ENCODE data around the gene TAF10. TPM values are rescaled to one million over a fixed set of nuclear protein-coding genes. Genes with fewer than 3 reads are reported as not detected.

Gene TAF10
- total RNA-seq, 4 donors from 2014 or later = 55.9 to 90.8 (median 74.5) TPM

- no peak overlapping the region for H3K4me3 ChIP-seq
- peaks cover 0 to 22% (median 0%) of the 10 kb centered on the region in 3 donors for H3K36me3 ChIP-seq
- TF ChIP-seq POLR2A (IDR thresholded peaks at IDR 0.05) = no peak
- TF ChIP-seq CTCF (IDR thresholded peaks at IDR 0.05) = no peak
- H3K27ac ChIP-seq = no peak overlapping the region
- no peaks in the 10 kb centered on the region for H3K27me3 ChIP-seq
- DNase-seq = no peak
- peaks cover 0 to 30% (median 7%) of the 10 kb centered on the region in 4 donors for H3K4me1 ChIP-seq
- no peaks in the 10 kb centered on the region for H3K9me3 ChIP-seq
These were observed 4.7 kb upstream of the TAF10 start for GRCh38 chr11:6616596-6617250.

- DNase-seq = no peak
- H3K27ac ChIP-seq = no peak overlapping the region
- no peak for TF ChIP-seq CTCF (IDR thresholded peaks at IDR 0.05)
- TF ChIP-seq POLR2A (IDR thresholded peaks at IDR 0.05) = no peak
These were observed 4.0 kb upstream of the TAF10 start for GRCh38 chr11:6615882-6616585.

GRCh38 chr11:6615046-6615445 lies 3.0 kb upstream of the TAF10 start:
- H3K27me3 ChIP-seq = no peaks in the 10 kb centered on the region
- H3K9me3 ChIP-seq = no peaks in the 10 kb centered on the region
- peak overlapping the region in 1 of 4 donors; percentile 7 for H3K27ac ChIP-seq
- H3K4me3 ChIP-seq = no peak overlapping the region
- peak in 1 of 3 donors; percentile 39 for DNase-seq
- H3K36me3 ChIP-seq = peaks cover 0 to 31% (median 0%) of the 10 kb centered on the region in 3 donors
- H3K4me1 ChIP-seq = peaks cover 0 to 42% (median 7%) of the 10 kb centered on the region in 4 donors
- TF ChIP-seq CTCF (IDR thresholded peaks at IDR 0.05) = no peak
- TF ChIP-seq POLR2A (IDR thresholded peaks at IDR 0.05) = no peak

More at GRCh38 chr11:6615882-6616585, 4.0 kb upstream of the TAF10 start:
- Histone ChIP-seq H3K9me3 (no peaks in the 10 kb centered on the region), H3K4me3 (no peak overlapping the region), H3K36me3 (peaks cover 0 to 22% (median 0%) of the 10 kb centered on the region in 3 donors), H3K4me1 (peaks cover 0 to 33% (median 7%) of the 10 kb centered on the region in 4 donors), H3K27me3 (no peaks in the 10 kb centered on the region)

- H3K36me3 ChIP-seq = peaks cover 0 to 37% (median 3%) of the 10 kb centered on the region in 3 donors
- peak in 1 of 3 donors; percentile 35 for DNase-seq
- no peak overlapping the region for H3K4me3 ChIP-seq
- TF ChIP-seq CTCF (IDR thresholded peaks at IDR 0.05) = no peak
- no peak for TF ChIP-seq POLR2A (IDR thresholded peaks at IDR 0.05)
- H3K4me1 ChIP-seq = peaks cover 0 to 46% (median 6%) of the 10 kb centered on the region in 4 donors
- H3K27me3 ChIP-seq = no peaks in the 10 kb centered on the region
- no peak overlapping the region for H3K27ac ChIP-seq
- no peaks in the 10 kb centered on the region for H3K9me3 ChIP-seq
These were observed 2.4 kb upstream of the TAF10 start for GRCh38 chr11:6614446-6614845.

GRCh38 chr11:6613496-6613895 lies 1.5 kb upstream of the TAF10 start:
- H3K27ac ChIP-seq = peak overlapping the region; percentile 93 to 99 (median 94)
- peaks cover 0 to 47% (median 6%) of the 10 kb centered on the region in 4 donors for H3K4me1 ChIP-seq
- peak overlapping the region in 1 of 4 donors; percentile 71 for H3K4me3 ChIP-seq
- no peaks in the 10 kb centered on the region for H3K9me3 ChIP-seq
- H3K27me3 ChIP-seq = no peaks in the 10 kb centered on the region
- TF ChIP-seq CTCF (IDR thresholded peaks at IDR 0.05) = no peak
- TF ChIP-seq POLR2A (IDR thresholded peaks at IDR 0.05) = no peak
- no peak for DNase-seq
- H3K36me3 ChIP-seq = peaks cover 0 to 47% (median 3%) of the 10 kb centered on the region in 3 donors
